Measurements from ENCODE around the gene C19orf38. TPM values are rescaled to one million over a fixed set of nuclear protein-coding genes. Genes with fewer than 3 reads are reported as not detected.

C19orf38 gene
- total and polyA plus RNA-seq, 2 donors (not counting 1 experiment from before 2014, with no cell fraction given) = 1.7 to 2.4 TPM

GRCh38 chr19:10896851-10897526 lies 48.8 kb downstream of the C19orf38 start:
- H3K36me3 ChIP-seq (replicated peaks in 1 of 2; ENCODE audit: control extremely low read depth in 1 of 2, control insufficient read depth in 1 of 2, extremely low read depth in 1 of 2, insufficient read depth in 2 of 2, low read length in 1 of 2) = no peaks in the 10 kb centered on the region
- H2AFZ ChIP-seq (ENCODE audit: insufficient read depth, low read depth, low read length, poor library complexity, severe bottlenecking) = no peak overlapping the region
- DNase-seq (no peak), ATAC-seq (ENCODE audit: low read depth) (no peak)
- H3K4me1 ChIP-seq (ENCODE audit: control insufficient read depth in 2 of 2, insufficient read depth in 2 of 2, low read length in 2 of 2) = no peaks in the 10 kb centered on the region
- Mint-ChIP-seq H3K9me3 (ENCODE audit: insufficient read depth) (no peaks in the 10 kb centered on the region), H3K27ac (no peak overlapping the region), H3K4me3 (no peak overlapping the region), H3K4me1 (peaks cover 8% of the 10 kb centered on the region), H3K27me3 (no peaks in the 10 kb centered on the region)
- no peaks in the 10 kb centered on the region for H3K9me3 ChIP-seq (ENCODE audit: control extremely low read depth in 1 of 3, control insufficient read depth in 2 of 3, insufficient read depth in 1 of 3, low read length in 2 of 3)
- no peak overlapping the region for H3K9ac ChIP-seq (ENCODE audit: low read length)
- WGBS (ENCODE audit: insufficient coverage) = 73% methylated on average over 6 of the region's 7 CpGs
- no peak overlapping the region for H3K4me2 ChIP-seq (replicated peaks; ENCODE audit: low read depth, low read length, poor library complexity, severe bottlenecking)
- peaks cover 81% of the 10 kb centered on the region for H3K79me2 ChIP-seq (ENCODE audit: control insufficient read depth, insufficient read depth, low read length)
- CTCF ChIA-PET = no interaction called here
- POLR2A ChIA-PET = no interaction called here
- intact Hi-C loops (cut with micrococcal nuclease) = no loop called here
- no peak for TF ChIP-seq EZH2 (IDR thresholded peaks at IDR 0.05; ENCODE audit: borderline replicate concordance, insufficient read depth, low read depth, low read length, poor library complexity, severe bottlenecking)
- no peak for TF ChIP-seq CTCF (IDR thresholded peaks at IDR 0.05)
- no peak overlapping the region for H3K4me3 ChIP-seq (ENCODE audit: control extremely low read depth in 1 of 5, extremely low read depth in 1 of 5, insufficient read depth in 1 of 5, low read depth in 2 of 5, low read length in 4 of 5)
- peaks cover 36% of the 10 kb centered on the region for H4K20me1 ChIP-seq (ENCODE audit: control insufficient read depth, insufficient read depth, low read length, poor library complexity, severe bottlenecking)
- H3K27me3 ChIP-seq (replicated peaks in 1 of 4; ENCODE audit: control extremely low read depth in 1 of 4, control insufficient read depth in 3 of 4, insufficient read depth in 4 of 4, low read length in 3 of 4) = no peaks in the 10 kb centered on the region
- no peak overlapping the region for H3K27ac ChIP-seq (ENCODE audit: low read length in 2 of 2)

GRCh38 chr19:10898633-10899032 lies 50.4 kb downstream of the C19orf38 start:
- H3K79me2 ChIP-seq (ENCODE audit: control insufficient read depth, insufficient read depth, low read length) = peaks cover 72% of the 10 kb centered on the region

More at GRCh38 chr19:10898633-10899032, 50.4 kb downstream of the C19orf38 start:
- no peak overlapping the region for H3K4me3 Mint-ChIP-seq
- H3K9me3 Mint-ChIP-seq (ENCODE audit: insufficient read depth) = peaks cover 3% of the 10 kb centered on the region
- H3K4me3 ChIP-seq (ENCODE audit: control extremely low read depth in 1 of 5, extremely low read depth in 1 of 5, insufficient read depth in 1 of 5, low read depth in 2 of 5, low read length in 4 of 5) = no peak overlapping the region
- TF ChIP-seq EZH2 (IDR thresholded peaks at IDR 0.05; ENCODE audit: borderline replicate concordance, insufficient read depth, low read depth, low read length, poor library complexity, severe bottlenecking) (no peak), CTCF (IDR thresholded peaks at IDR 0.05) (no peak)
- ChIA-PET POLR2A (interaction anchor here (0.6 kb wide), 2 partner anchors 81 to 645 kb away, joined by 3 read pairs; no protein-coding TSS in a partner anchor), CTCF (interaction anchor here (0.6 to 0.9 kb wide), 3 partner anchors 26 to 343 kb away, joined by 3 to 4 read pairs (median 3); no protein-coding TSS in a partner anchor)
- no peak overlapping the region for H3K27ac ChIP-seq (ENCODE audit: low read length in 2 of 2)
- no peak overlapping the region for H3K4me2 ChIP-seq (replicated peaks; ENCODE audit: low read depth, low read length, poor library complexity, severe bottlenecking)
- no peak overlapping the region for H3K9ac ChIP-seq (ENCODE audit: low read length)
- WGBS (ENCODE audit: insufficient coverage) = 95% methylated on average over 9 of the region's 10 CpGs
- H3K4me1 ChIP-seq (ENCODE audit: control insufficient read depth in 2 of 2, insufficient read depth in 2 of 2, low read length in 2 of 2) = no peaks in the 10 kb centered on the region
- H4K20me1 ChIP-seq (ENCODE audit: control insufficient read depth, insufficient read depth, low read length, poor library complexity, severe bottlenecking) = peaks cover 28% of the 10 kb centered on the region
- H3K27me3 ChIP-seq (replicated peaks in 1 of 4; ENCODE audit: control extremely low read depth in 1 of 4, control insufficient read depth in 3 of 4, insufficient read depth in 4 of 4, low read length in 3 of 4) = no peaks in the 10 kb centered on the region
- no peak overlapping the region for H3K27ac Mint-ChIP-seq
- ATAC-seq (ENCODE audit: low read depth) (no peak), DNase-seq (no peak)
- H3K9me3 ChIP-seq (ENCODE audit: control extremely low read depth in 1 of 3, control insufficient read depth in 2 of 3, insufficient read depth in 1 of 3, low read length in 2 of 3) = peaks cover 0 to 3% (median 0%) of the 10 kb centered on the region in 3 donors
- peaks cover 8% of the 10 kb centered on the region for H3K4me1 Mint-ChIP-seq
- H3K36me3 ChIP-seq (replicated peaks in 1 of 2; ENCODE audit: control extremely low read depth in 1 of 2, control insufficient read depth in 1 of 2, extremely low read depth in 1 of 2, insufficient read depth in 2 of 2, low read length in 1 of 2) = no peaks in the 10 kb centered on the region
- no peak overlapping the region for H2AFZ ChIP-seq (ENCODE audit: insufficient read depth, low read depth, low read length, poor library complexity, severe bottlenecking)
- intact Hi-C loops (cut with micrococcal nuclease) = no loop called here
- H3K27me3 Mint-ChIP-seq = no peaks in the 10 kb centered on the region
